ENCODE data around the gene KCNJ4.

KCNJ4 gene

GRCh38 chr22:38426628-38427027 lies 28.4 kb downstream of the KCNJ4 start:
- TF ChIP-seq CTCF (conservative IDR thresholded peaks at IDR 0.05; ENCODE audit: control insufficient read depth, insufficient read depth, low read depth, low read length), result no peak
- no peak for DNase-seq (ENCODE audit: low read depth)

GRCh38 chr22:38424525-38425080 lies 30.4 kb downstream of the KCNJ4 start:
- DNase-seq (ENCODE audit: low read depth), result no peak
- no peak for TF ChIP-seq CTCF (conservative IDR thresholded peaks at IDR 0.05; ENCODE audit: control insufficient read depth, insufficient read depth, low read depth, low read length)

More at GRCh38 chr22:38426628-38427027, 28.4 kb downstream of the KCNJ4 start:
- no peak overlapping the region for H3K4me3 ChIP-seq (ENCODE audit: control insufficient read depth, low read depth, low read length)

GRCh38 chr22:38423512-38424503 lies 31.2 kb downstream of the KCNJ4 start:
- no peak overlapping the region for H3K4me3 ChIP-seq (ENCODE audit: control insufficient read depth, low read depth, low read length)
- no peak for DNase-seq (ENCODE audit: low read depth)
- no peak for TF ChIP-seq CTCF (conservative IDR thresholded peaks at IDR 0.05; ENCODE audit: control insufficient read depth, insufficient read depth, low read depth, low read length)

More at GRCh38 chr22:38424525-38425080, 30.4 kb downstream of the KCNJ4 start:
- no peak overlapping the region for H3K4me3 ChIP-seq (ENCODE audit: control insufficient read depth, low read depth, low read length)

DNA sequence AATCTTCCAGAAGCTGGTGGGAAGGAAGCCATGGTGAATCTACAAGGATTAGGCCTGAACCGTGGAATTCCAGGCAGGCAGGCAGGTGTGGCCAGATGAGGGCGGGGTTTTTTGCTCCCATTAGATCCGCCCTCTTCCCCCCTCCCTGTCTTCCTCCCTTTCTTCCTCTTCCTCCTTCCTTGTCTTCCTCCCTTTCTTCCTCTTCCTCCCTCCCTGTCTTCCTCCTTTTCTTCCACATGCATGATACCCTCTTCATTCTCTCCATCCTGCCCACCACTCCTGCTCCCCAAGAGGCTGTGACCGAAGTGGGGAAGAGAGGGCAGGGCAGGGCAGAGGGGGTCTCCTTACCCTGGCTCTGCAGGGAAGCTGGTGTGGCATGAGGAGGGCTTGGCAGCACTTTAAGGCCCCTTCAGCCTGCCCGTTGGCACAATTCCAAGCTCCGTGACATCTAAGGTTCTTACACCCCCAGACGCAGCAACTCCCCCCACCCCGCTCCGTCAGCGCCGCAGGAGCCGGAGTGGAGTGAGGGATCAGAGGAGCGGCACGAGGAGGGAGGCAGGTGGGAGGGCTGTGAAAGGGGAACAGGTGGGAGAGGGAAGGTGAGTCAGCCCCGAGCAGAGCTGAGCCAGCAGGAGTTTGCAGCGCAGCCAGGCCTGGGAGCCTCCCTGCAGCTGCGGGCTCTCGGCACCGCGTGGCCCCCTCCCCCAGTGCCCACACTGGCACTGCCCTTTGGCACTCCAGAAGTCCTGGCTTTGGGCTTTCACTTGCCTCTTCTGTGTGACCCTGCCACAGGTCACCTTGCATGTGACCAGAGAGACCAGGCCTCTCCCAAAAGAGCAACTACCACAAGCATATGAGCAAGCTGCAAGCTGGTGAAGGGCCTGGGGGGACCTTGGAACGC lies 32.1 kb downstream of the KCNJ4 start:
- TF ChIP-seq CTCF (conservative IDR thresholded peaks at IDR 0.05; ENCODE audit: control insufficient read depth, insufficient read depth, low read depth, low read length), result no peak
- no peak overlapping the region for H3K4me3 ChIP-seq (ENCODE audit: control insufficient read depth, low read depth, low read length)
- DNase-seq (ENCODE audit: low read depth), result no peak

- H3K4me3 ChIP-seq (ENCODE audit: control insufficient read depth, low read depth, low read length), result no peak overlapping the region
- no peak for TF ChIP-seq CTCF (conservative IDR thresholded peaks at IDR 0.05; ENCODE audit: control insufficient read depth, insufficient read depth, low read depth, low read length)
- DNase-seq (ENCODE audit: low read depth), result no peak
These were observed 34.3 kb downstream of the KCNJ4 start for GRCh38 chr22:38420734-38421133.

- H3K4me3 ChIP-seq (ENCODE audit: control insufficient read depth, low read depth, low read length), result no peak overlapping the region
- no peak for DNase-seq (ENCODE audit: low read depth)
- no peak for TF ChIP-seq CTCF (conservative IDR thresholded peaks at IDR 0.05; ENCODE audit: control insufficient read depth, insufficient read depth, low read depth, low read length)
These were observed 35.2 kb downstream of the KCNJ4 start for GRCh38 chr22:38419858-38420160.

Measured in fibroblast of mammary gland (primary cell).